C4-2B (cell line): ENCODE results near the gene MCTS1.

Source experiments
- H3K27ac ChIP-seq: fragments of 450-650 bp; 2 replicates; pipeline ENCODE4 v1.5.1; 2017
- ZFX ChIP-seq: fragments of 450-650 bp; IDR thresholded peaks from 2 replicates; pipeline ENCODE4 v1.6.1; 2017
- TF ChIP-seq, protein P1 (sequence below): fragments of 450-650 bp; conservative IDR thresholded peaks from 2 replicates; pipeline ENCODE4 v1.5.1; 2017; ENCODE audit warnings: mild to moderate bottlenecking

Gene MCTS1

GRCh38 chrX:120585702-120586101 lies 18.2 kb upstream of the MCTS1 start:
- H3K27ac ChIP-seq = no peak overlapping the region
- TF ChIP-seq ZFX = no peak
- TF ChIP-seq, protein P1, sequence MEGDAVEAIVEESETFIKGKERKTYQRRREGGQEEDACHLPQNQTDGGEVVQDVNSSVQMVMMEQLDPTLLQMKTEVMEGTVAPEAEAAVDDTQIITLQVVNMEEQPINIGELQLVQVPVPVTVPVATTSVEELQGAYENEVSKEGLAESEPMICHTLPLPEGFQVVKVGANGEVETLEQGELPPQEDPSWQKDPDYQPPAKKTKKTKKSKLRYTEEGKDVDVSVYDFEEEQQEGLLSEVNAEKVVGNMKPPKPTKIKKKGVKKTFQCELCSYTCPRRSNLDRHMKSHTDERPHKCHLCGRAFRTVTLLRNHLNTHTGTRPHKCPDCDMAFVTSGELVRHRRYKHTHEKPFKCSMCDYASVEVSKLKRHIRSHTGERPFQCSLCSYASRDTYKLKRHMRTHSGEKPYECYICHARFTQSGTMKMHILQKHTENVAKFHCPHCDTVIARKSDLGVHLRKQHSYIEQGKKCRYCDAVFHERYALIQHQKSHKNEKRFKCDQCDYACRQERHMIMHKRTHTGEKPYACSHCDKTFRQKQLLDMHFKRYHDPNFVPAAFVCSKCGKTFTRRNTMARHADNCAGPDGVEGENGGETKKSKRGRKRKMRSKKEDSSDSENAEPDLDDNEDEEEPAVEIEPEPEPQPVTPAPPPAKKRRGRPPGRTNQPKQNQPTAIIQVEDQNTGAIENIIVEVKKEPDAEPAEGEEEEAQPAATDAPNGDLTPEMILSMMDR = no peak

GRCh38 chrX:120604361-120604782 lies 471 bp downstream of the MCTS1 start:
- TF ChIP-seq ZFX = no peak
- TF ChIP-seq, protein P1 = no peak
- H3K27ac ChIP-seq = peak overlapping the region; percentile 87

DNA sequence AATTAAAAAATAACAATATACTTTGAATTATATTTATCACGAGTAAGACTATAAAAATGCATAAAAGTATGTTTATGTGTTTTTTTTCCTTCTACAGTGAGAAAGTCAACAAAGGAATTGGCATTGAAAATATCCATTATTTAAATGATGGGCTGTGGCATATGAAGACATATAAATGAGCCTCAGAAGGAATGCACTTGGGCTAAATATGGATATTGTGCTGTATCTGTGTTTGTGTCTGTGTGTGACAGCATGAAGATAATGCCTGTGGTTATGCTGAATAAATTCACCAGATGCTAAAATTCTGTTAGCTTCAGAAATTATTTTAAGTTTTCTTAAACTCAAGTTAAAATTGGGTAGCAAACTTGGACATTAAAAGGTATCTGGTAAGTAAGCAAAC lies 8.2 kb downstream of the MCTS1 start:
- H3K27ac ChIP-seq = no peak overlapping the region
- no peak for TF ChIP-seq ZFX
- TF ChIP-seq, protein P1 = no peak

GRCh38 chrX:120614816-120615215 lies 10.9 kb downstream of the MCTS1 start:
- no peak for TF ChIP-seq ZFX
- TF ChIP-seq, protein P1 = no peak
- H3K27ac ChIP-seq = no peak overlapping the region

- H3K27ac ChIP-seq = no peak overlapping the region
- no peak for TF ChIP-seq ZFX
- TF ChIP-seq, protein P1 = no peak
These were observed 14.2 kb downstream of the MCTS1 start for GRCh38 chrX:120617996-120618630.

GRCh38 chrX:120625371-120625770 lies 21.5 kb downstream of the MCTS1 start:
- TF ChIP-seq, protein P1 = no peak
- TF ChIP-seq ZFX = no peak
- no peak overlapping the region for H3K27ac ChIP-seq

- TF ChIP-seq ZFX = no peak
- TF ChIP-seq, protein P1 = no peak; the same call in 1 of the 2 replicates
- H3K27ac ChIP-seq = peak within 1 kb of the TSS; percentile 78
These were observed 26.0 kb downstream of the MCTS1 start, which contains the start of gene C1GALT1C1 for GRCh38 chrX:120629667-120630537. Gene C1GALT1C1 (minus strand): TSS chrX:120630054. CDS start chrX:120627166, 2,888 bp downstream.
